Measurements from ENCODE around the gene TCF20.

TCF20 gene

DNA sequence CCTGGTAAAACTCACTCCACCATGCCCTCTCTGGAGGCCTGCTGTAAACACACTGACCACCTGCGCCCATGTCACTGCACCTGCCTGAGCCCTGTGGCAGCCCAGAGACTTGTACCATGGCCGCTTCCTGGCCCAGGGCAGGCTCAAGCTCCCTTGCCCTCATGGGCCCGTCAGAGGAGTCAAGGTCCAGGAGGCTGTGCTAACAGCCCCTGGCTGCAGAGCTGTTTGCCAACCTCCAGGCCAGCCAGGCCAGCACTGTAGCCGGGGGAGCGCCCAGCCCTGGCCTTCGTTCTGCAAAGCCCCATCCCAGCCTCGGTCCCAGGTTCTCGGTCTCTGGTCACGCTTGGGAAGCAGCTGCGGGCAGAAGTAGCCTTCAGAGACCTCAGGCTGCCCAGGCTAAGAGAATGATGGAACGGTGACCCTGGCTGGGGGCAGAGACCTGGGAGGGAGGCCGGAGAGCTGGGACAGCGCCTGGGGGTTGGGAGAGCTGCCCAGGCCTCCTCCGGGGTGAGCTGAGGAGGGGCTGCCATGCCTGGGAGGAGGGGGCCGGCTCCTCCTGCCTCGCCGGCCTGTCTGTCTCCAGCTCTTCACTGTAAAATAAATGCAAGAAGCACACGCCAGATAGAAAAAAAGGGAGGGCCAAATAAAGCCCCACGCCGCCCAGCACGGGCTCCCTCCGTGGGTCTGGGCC is 11.9 kb upstream of the TCF20 start:
- no peak for DNase-seq (ENCODE audit: low read depth)

DNA sequence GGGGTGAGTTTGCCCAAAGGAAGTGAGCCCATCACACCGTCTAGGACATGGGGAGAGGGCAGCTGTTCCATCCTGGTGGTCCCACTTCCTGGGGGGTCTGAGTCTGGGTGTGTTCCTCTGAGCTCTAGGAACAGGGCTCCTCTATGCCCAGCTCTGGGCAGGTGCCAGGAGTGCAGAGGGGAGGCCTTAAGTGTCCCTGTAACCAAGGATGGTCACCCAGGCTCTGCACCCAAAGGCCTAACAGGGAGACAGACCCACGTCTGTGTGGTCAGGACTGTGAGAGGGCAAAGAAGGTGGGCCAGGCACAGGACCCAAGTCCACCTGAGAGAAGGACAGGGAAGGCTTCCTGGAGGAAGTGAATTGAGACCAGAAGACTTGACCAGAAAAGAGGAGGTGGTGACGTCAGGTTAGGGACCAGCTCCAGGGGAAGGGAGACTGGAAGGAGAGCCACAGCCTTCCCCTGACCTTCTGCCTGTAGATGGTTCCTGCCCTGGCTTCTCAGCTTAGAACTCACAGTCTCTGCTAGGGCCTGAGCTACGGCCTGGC is 11.3 kb upstream of the TCF20 start:
- DNase-seq (ENCODE audit: low read depth), result no peak

DNA sequence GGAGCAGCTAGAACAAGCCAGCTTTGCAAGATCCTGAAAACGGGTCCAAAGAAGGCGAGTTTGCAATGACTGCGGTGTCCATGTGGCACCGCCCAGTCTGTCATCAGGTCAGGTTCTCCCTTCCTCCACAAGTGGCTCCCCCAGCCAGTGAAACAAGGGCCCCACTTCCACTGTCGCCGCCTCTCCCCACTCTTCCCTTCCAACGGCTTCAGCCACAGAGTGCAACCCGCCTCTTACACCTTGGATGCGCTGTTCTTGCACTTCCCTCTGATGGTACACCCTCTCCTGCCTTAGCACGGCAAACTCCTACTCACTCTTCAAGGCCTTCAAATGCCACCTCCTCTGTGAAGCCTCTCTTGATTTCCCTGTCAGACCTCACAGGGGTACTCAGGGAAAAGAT is 10.8 kb upstream of the TCF20 start:
- DNase-seq (ENCODE audit: low read depth), result no peak

DNA sequence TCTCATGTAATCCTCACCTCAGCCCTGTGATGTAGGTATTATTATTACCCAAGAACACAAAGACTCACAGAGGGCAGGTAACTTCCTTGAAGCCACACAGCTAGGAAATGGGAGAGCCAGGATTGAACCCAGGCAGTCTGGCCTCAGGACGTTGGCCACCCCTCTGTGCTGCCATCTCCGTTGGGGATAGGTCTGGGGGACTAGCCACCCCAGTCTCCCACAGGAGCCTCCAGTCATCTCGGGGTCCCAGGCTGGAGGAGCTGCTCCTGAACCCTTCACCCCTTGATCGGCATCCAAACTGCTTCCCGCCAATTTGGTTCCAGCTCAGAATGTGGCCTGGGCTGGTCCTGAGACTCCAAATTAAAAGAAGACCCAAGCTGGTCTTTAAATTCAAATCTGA is 10.4 kb upstream of the TCF20 start:
- DNase-seq (ENCODE audit: low read depth), result no peak

DNA sequence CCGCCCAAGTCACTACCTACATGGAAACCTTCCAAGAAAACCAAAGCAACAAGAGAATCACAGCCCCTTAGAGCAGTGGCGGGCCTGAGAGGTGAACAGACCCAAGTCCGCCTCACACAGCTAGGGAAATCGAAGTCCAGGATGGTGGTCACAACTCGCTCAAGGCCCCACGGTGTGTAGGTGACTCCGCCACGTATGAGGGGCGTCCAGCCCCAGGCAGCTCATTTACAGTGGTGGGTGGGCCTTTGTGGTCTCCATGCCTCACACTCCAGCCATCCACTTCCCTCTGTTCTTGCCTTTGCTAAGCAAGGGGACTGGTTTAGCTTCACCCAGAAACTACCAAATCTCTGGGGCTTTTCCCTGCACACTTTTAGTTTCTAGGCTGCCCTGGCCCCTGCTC is 9.7 kb upstream of the TCF20 start:
- DNase-seq (ENCODE audit: low read depth), result no peak

DNA sequence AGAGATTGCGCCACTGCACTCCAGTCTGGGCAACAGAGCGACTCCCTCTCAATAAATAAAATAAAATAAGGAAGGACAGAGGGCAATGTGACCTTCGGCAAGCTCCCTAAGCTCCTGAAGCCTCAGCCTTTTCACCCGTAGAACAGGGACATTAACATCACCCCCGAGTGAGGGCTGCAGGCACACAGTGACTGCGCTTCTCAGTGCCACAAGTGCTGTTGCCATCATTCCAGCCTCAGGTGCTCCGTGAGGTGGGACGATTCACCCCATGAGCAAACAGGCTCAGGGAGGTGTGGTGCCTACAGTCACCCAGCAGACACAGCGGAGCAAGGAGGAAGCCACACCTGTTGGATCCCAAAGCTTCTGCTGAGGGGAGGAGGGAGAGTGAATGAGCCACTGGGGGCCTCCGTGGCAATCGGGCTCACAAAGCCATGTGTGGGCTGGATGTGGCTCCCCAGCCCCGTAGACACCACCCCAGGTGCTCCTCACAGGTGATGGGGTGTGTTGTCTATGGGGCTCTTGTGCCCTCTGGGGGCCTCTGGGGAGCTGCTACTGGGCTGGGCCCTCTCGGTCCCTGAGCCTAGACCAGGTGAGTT is 9.1 kb upstream of the TCF20 start:
- DNase-seq (ENCODE audit: low read depth), result no peak

DNA sequence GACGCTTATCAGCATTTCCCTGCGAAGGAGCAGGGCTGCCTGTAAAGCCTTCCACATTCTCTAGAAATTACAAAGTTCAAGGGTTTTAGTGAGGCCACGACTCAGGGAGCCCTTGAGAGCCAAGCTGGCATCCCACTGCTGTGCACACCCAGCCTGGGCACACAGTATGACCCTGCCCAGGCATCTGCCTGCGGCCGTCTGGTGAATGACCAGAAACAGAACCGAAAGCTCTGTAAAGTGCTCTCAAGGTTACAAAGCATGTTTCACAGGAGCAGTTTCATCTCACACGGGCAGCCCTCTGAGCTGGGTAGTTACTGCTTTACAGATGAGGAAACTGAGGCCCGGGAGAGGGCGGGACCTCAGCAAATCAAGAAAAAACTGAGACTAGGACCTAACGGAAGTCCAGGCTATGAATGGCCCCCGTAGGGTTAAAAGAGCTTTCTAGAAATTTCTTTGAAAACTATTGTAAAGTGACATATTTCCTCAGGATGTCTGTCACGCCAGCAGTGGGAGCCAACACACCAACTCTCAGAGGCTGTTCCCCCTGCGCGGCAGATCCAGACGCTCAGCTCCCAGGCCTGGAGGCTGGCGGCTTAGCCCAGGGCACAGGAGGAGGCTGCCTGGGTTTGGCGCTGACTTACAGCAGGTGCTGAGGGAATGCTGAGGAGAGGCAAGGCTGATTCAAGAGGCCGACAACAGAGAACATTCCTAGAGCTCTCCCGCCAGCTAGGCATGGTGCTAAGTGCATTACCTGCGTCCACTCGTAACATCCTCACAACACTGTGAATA is 7.7 kb upstream of the TCF20 start:
- DNase-seq (ENCODE audit: low read depth), result no peak

DNA sequence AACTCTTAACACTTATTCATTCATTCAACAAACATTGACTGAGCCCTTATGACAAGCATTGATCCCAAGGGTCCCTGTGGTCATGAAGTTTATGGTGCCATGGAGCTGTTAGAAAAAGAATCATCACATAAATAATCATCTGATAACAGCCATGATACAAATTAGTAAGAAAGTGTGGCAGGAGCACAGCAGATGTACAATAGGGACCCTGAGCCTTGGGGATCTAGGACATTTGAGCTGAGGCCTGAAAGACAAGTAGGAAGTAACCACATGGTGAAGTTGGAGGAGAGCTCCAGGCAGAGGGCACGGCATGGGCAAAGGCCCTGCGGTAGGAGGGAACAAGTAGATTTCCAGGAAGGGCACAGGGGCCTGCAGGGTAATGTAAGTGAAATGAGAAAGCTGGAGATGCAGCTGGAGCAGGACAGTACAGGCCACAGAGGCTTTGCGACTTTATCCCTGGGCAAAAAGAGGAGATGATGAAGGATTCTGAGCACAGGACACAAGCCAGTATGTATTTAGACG is 6.8 kb upstream of the TCF20 start:
- no peak for DNase-seq (ENCODE audit: low read depth)

DNA sequence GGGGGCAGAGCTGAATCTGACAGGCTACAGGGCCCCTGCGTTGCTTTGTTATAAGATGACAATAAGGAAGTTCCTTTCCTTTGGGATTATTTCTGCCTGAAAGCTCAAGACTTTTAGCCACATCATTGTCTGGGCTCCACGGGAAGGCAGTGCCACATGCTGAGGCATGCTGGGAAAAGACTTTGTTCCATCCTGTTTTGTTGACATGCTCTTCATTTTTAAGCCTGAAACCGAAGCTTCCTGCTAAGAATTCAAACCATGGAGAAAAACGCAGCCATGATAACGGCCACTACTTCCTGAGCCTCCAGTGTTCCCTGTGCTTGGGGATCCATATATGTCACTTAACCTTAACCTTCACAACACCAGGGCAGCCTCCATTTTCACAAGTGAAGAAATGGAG is 5.5 kb upstream of the TCF20 start:
- no peak for DNase-seq (ENCODE audit: low read depth)

DNA sequence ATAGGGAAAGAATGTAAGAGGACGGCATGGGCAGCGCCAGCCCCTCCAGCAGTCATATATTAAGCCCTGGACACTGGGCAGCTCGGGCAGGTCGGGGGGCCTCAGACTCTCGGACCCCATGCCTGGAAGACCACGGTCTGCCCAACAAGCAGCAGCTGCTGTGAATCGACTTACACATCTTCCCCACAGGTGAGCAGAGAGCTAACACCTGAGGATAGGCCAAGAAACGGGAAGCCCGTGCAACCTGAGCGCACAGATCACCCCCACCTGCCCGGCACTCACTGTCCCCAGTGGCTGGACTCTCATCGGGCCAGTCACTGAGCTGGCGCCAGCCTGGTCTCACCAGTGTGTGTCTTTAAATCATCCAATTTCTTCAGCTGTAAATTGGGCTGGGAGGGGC is 4.7 kb upstream of the TCF20 start:
- DNase-seq (ENCODE audit: low read depth), result no peak

DNA sequence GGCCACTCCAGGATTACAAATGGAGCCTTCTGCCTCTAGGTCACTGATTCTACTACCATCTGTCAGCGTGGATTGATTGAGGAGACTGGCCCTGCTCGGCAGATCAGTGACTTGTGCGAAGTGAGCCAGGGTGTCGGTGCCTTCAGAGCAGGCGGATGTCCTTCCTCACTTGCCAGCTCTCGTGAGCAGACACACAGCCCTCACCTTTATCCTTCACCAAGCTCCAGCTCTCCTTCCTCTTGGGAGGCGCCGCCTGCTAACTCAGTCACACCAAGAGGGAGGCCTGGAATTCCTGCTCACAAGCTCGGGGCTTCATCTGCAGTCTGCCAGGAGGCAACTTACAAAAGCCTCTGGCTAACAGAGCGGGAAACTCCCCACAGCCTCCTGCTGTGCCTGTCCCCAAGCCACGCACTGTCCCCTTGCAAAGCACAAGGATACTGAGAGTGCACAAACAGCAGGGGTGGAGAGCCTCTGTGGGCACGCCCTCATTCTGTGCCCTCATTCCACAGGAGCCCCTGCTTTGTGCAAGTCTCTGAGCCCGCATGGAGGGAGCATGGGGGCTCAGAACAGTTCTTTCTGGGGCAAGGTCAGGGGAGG is 3.5 kb upstream of the TCF20 start:
- no peak for DNase-seq (ENCODE audit: low read depth)

DNA sequence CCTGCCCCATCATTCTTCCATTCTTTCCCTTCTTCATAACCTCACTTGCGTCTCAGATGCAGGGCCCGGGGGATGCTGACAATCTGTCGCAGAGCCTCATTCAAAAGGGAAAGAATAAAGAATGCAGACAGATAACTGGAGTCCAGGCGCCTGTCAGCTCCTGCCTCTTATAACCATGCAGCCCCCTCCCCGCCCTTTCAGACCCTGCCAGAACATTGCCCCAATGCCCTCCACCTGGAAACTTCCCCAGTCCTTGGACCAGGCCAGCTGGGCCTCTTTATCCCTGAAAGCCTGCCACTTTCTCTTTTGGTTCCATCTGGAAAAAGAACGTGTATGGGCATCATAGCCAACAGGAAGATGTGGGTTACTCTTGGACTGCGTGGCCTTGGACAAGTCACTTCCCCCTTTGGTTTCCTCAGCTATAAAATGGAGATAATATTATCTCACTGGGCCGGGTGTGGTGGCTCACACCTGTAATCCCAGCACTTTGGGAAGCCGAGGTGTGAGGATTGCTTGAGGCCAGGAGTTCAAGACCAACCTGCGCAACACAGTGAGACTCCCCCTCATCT is 2.1 kb upstream of the TCF20 start:
- DNase-seq (ENCODE audit: low read depth), result no peak

DNA sequence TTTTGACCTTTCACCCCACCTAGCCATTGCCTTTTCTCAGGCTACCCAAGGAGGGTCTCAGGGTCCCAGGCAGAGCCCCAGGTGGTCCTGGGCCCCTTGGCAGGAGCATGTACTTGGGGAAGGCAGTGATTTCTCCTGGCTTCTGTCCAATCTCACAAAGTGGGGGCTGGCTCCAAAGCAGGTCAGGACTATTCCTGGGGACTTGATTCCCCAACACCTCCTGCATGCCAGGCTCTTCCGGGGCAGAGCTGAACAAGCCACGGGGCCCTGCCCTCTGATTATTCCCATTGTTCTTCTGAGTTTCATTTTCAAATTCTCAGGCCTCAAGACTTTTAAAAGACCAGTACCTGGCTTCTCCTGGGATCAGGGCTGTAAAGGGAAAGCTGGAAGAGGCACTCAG is 1.5 kb upstream of the TCF20 start:
- no peak for DNase-seq (ENCODE audit: low read depth)

DNA sequence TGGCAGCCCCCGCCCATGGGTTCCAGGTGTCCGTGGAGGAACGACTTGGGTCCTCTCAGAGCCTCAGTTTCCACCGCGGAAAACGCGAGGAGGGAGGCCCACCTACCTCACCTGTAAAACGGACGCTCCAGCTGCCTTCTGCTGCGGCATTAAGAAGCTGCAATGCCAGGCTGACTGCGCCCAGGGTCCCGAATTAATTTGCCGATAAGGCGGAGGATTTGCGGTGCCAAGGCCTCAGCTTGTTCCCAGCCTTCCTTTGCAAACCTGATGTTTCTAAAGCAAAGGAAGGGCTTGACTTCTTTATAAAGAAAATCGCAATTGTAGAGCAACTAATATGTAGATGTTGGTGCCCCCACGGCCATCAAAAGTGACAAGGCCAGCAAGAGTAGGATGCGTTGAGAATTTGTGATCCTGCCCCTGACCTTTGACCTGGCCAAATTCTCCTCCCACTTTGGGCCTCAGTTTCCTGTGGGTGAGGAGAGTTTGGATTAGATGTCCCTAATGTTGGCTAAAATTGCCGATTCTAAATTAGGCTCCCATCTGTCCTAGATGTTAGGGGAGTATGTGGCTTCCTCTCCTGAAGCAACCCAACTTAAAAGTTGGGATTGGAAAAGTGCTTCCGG is 849 bp upstream of the TCF20 start:
- no peak for DNase-seq (ENCODE audit: low read depth)

DNA sequence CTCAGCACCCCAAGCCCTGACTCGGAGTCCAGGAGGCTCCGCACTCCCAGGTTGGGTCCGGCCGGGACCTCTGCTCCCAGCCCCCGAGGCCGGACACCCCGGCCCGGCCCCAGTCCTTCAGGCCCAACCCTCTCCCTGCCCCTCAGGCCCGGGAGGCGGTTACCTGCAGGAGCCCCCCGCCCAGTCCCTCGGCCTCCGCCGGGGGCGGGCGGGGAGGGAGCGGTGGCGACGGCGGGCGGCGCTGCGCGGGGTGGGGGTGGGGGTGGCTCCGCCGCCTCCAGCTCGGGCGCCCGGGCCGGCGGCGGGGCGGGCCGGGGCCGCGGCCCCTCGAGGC is 310 bp downstream of the TCF20 start:
- DNase-seq (ENCODE audit: low read depth), result no peak

DNA sequence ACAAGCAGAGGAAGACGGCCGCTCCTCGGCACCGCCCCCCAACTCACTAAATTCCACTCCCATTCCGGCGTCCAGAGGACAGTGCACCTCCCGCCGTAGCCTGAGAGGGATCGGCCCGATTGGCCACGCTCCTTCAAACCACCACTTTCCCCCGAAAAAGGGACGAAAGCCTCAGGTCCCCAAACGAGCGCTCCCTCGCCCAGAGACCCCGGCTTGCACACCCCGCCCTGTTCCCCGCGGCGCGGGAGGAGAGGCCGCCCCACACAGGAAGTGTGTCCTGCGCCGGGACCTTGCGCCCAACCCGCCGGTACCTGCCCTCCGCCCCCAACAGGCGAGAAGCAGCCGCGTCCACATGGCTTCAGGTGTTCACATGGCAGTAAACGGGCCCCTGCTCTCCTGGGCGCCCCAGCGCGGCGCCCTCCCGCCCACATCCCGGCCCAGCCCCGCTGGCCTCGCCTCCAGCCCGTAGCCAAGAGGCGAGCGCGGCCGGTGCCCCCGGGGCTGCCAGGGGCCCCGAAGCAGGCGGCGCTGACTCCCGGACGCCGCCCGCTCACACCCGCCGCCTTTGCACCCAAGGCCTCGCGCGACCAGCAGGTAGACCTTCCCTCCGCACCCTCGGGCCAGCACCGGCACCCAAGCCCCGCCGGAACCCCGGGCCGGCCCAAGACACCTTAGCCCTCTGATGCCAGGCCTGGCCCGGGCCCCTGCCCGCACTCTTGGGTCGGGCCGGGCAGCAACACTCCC is 849 bp downstream of the TCF20 start:
- peak; percentile 63 for DNase-seq (ENCODE audit: low read depth)

DNA sequence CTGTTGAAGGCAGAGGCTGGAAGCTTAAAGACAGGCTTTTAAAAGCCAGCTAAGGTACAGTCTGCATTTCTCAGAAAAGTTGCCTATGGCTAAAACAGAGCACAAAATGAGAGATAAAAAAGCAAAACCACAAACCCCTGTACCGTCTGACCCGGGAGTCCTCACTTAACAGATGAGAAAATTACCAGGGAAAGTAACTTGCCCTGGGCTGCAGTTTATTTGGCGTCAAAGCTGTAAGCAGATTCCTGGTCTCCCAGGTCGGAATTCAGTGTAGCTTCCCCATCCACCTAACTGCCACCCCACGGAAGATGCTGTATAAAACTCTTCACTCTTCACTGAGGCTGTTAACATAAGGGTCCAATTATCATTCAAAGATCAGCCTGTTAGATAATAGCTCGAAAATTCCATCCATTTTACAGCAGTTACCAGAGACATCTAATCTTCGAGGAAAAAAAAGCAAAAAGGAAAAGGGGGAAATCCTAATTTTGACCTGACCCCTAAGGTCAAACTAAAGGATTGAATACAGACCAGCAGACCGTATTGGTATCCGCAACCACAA is 1.5 kb downstream of the TCF20 start:
- DNase-seq (ENCODE audit: low read depth), result no peak

DNA sequence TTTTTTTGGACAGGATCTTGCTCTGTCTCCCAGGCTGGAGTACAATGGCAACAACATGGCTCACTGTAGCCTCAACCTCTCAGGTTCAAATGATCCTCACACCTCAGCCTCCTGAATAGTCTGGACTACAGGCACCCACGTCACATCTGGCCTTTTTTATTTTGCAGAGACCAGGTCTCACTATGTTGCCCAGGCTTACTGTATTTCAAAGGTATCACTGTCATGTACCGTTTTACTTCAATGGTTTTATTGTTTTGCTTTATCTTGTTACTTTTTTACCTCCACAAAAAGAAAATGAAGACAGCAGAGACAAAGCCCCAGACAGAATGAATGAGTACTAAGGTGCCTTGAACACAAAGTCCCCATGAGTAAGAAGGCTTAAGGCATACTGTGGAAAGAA is 5.1 kb downstream of the TCF20 start:
- DNase-seq (ENCODE audit: low read depth), result no peak

DNA sequence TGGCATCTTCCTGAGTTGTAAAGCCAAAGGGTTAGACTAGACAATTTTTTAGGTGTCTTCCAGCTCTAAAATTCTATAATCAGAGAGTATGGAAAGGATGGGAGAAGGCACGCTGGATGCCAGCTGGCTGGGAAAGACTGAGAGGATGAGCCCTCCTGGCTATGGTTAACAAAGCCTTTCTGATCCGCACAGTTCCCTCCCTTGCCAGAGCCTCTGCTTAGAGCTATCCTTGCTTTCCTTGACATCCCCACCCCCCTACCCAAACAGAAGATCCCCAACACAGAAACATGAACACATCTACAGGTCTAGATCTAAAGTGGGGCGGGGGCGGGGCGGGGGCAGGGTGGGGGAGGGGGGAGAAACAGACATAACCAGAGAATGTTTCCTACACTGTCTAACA is 6.5 kb downstream of the TCF20 start:
- no peak for DNase-seq (ENCODE audit: low read depth)

DNA sequence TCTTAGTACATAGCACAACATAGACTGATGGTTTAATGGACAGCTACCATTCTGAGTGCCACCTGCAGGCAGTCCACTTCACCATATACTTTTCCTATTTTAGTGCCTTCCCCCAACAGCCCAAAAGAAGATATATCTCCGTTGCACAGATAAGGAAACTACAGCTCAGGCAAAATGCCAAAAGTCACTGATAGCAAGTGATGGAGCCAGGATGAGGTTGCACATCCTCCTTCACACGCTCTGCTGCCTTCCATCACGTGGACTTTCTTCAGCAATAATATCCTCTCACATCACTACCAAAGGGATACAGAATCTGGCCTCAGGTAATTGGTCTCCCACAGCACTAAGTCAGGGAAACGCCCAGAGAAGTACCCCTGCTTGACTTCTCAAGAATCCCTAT is 7.5 kb downstream of the TCF20 start:
- DNase-seq (ENCODE audit: low read depth), result no peak

DNA sequence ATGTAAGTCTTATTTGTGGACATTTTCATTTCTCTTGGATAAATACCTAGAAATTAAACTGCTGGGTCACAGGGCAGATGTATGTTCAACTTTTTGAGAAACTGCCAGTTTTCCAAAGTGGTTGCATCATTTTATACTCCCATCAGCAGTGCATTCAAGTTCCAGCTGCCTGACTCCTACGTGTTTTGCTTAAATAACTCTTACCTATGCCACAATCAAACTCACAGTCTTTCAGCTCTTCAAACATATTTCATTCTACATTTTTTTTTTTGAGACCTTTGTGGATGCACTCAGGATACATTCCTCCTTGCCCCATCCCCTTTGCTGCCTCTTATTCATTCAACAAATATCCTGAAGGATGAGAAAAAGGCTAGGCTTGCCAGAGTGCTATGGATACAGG is 9.2 kb downstream of the TCF20 start:
- no peak for DNase-seq (ENCODE audit: low read depth)
